Panc1 (cell line): ENCODE measurements around the gene SMAD7.

Experiments
- POLR2AphosphoS5 ChIP-seq: IDR thresholded peaks from 2 replicates; pipeline ENCODE4 v1.6.1; 2012; ENCODE audit warnings: mild to moderate bottlenecking, low read depth, low read length, moderate library complexity
- TF ChIP-seq, protein P1 (sequence below): fragments of 450-650 bp; IDR thresholded peaks from 2 replicates; pipeline ENCODE4 v1.5.1; 2017; ENCODE audit warnings: mild to moderate bottlenecking

DNA sequence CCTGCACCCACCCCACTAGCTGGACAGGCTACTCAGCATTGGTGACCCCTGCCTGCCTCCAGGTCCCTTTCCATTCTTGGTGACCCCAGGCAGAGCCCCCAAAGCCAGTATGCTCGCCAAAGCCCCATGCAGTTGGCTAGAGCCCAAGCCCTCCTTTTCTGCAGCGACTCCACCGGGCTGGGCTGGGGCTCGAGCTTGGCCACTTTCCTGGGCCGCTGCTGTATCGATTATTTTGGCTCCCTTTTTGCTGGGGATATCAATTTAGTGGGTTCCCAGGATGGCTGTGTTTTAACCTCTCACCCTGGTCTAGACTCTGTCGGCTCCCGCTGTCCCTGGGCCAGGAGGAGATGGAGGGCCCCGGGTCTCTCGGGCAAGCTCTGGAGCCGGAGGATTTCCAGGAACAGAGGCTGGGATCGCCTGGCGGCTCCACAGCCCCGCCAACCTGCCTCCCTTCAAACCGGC lies 76.0 kb downstream of the SMAD7 start:
- TF ChIP-seq, protein P1, sequence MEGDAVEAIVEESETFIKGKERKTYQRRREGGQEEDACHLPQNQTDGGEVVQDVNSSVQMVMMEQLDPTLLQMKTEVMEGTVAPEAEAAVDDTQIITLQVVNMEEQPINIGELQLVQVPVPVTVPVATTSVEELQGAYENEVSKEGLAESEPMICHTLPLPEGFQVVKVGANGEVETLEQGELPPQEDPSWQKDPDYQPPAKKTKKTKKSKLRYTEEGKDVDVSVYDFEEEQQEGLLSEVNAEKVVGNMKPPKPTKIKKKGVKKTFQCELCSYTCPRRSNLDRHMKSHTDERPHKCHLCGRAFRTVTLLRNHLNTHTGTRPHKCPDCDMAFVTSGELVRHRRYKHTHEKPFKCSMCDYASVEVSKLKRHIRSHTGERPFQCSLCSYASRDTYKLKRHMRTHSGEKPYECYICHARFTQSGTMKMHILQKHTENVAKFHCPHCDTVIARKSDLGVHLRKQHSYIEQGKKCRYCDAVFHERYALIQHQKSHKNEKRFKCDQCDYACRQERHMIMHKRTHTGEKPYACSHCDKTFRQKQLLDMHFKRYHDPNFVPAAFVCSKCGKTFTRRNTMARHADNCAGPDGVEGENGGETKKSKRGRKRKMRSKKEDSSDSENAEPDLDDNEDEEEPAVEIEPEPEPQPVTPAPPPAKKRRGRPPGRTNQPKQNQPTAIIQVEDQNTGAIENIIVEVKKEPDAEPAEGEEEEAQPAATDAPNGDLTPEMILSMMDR, result no peak
- TF ChIP-seq POLR2AphosphoS5, result no peak
